ENCODE results near the gene NOP14.
"Not testable (repeated sequence)": the region's sequence is repeated elsewhere in the genome, so short reads cannot be mapped to it uniquely, and the experiment has no call there.

The NOP14 gene

DNA sequence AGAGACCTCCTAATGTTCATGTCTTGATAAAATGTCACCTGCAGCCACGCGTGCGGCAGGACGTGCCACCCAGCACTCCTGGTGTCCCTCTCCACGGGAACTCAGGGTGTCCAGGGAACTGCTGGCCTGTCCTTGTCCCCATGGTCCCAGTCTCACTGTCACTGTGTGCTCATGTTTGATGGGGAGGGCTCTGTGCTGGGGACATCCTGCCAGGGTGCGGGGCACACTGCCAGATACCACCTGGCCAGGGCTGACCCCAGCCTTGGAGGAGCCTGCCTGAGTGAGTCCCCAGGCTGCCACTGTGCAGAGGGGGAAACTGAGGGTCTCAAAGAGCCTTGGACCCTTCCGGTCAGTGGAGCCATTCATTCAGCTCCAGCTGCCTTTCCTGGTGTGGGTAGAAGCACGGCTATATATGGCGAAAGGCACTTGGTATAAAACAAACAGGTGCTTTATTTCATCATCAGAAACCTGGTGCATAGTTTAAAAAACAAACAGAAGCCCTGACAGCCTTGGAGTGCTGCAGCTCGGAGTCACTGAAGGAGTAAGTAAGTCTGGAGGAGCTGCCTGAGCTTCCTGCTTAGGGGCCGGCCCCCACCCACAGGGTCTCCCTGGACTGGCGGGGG is 33.0 kb downstream of the NOP14 start:
- no peak for DNase-seq

DNA sequence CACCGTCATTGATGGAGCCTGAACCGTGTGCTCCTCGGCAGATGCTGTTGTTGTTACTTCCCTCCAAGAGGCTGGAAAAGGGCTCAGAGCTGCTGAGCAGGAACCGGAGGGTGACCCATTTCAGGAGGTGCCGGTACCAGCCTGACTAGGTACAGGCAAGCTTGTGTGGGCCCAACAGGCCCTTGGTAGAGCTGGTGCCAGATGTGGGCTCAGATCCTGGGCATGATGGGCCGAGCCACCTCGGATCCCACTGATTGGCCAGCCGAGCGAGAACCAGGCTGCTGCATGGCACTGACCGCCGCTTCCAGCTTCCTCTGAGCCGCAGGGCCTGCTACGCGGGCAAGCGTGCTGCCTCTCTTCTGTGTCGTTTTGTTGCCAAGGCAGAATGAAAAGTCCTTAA is 33.7 kb downstream of the NOP14 start:
- DNase-seq: no peak

DNA sequence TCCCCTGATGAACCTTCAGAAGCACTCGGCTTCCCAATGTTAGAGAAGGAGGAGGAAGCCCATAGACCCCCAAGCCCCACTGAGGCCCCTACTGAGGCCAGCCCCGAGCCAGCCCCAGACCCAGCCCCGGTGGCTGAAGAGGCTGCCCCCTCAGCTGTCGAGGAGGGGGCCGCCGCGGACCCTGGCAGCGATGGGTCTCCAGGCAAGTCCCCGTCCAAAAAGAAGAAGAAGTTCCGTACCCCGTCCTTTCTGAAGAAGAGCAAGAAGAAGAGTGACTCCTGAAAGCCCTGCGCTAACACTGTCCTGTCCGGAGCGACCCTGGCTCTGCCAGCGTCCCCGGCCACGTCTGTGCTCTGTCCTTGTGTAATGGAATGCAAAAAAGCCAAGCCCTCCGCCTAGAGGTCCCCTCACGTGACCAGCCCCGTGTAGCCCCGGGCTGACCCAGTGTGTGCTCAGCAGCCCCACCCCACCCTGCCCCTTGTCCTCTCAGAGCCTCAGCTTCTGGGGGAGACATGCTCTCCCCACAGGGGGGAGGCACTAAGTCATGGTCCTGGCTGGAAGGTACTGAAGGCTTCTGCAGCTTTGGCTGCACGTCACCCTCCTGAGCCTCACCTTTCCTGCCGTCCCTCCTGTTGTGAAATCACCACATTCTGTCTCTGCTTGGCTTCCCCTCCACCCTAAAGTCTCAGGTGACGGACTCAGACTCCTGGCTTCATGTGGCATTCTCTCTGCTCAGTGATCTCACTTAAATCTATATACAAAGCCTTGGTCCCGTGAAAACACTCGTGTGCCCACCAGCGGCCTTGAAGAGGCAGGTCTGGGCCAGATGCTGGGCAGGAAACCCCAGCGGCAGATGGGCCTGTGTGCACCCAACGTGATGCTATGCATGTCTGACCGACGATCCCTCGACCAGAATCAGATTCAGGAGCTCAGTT is 34.7 kb downstream of the NOP14 start:
- DNase-seq: no peak

DNA sequence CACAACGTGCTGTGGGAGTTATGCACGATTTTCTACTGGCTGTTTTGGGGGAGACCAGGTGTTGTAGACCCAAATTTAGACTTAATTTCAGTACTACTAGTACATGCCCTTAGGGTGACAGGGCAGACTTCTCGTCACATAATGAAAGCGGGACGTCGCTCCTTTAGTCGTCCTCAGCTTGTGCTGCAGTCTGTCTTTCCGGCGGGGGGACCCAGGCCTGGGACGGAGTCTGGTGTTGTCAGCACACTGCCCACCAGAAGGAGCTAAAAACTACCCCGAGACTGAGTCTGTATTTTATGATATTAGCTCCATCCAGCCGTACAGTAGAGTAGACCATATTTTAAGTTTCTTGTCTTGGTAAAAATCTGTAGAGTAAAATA is 35.5 kb downstream of the NOP14 start:
- no peak for DNase-seq

DNA sequence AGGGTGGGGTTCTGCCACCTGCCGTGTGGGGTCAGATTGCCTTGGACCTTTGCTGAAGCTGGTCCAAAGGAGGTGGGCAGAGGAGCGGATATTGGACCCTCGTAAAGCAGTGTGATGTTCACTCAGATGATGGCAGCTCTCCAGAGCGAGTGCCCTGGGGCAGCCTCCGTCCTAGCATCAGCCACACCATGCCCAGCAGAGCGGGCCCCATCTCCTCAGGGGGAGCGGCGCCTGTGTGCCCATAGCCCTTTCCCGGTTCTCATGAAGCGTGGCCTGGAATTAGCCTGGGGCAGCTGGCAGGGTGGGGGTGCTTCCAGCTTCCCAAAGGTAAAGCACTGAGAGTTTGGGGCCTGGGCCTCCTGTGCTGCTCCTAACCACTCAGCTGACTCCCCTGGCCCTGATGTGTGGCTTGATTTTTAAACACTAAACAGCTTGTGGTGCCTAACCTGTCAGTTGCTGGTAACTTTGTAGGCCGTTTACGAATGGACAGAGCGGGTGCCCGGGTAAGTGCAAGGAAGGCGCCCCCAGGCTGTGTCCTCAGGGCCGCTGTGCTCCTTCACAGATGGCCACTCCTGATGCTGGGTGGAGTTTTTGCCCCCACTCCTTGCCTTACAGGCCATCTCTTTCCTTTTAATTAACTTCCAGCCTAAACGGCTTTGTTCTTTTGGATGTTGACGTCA is 36.0 kb downstream of the NOP14 start:
- no peak for DNase-seq

DNA sequence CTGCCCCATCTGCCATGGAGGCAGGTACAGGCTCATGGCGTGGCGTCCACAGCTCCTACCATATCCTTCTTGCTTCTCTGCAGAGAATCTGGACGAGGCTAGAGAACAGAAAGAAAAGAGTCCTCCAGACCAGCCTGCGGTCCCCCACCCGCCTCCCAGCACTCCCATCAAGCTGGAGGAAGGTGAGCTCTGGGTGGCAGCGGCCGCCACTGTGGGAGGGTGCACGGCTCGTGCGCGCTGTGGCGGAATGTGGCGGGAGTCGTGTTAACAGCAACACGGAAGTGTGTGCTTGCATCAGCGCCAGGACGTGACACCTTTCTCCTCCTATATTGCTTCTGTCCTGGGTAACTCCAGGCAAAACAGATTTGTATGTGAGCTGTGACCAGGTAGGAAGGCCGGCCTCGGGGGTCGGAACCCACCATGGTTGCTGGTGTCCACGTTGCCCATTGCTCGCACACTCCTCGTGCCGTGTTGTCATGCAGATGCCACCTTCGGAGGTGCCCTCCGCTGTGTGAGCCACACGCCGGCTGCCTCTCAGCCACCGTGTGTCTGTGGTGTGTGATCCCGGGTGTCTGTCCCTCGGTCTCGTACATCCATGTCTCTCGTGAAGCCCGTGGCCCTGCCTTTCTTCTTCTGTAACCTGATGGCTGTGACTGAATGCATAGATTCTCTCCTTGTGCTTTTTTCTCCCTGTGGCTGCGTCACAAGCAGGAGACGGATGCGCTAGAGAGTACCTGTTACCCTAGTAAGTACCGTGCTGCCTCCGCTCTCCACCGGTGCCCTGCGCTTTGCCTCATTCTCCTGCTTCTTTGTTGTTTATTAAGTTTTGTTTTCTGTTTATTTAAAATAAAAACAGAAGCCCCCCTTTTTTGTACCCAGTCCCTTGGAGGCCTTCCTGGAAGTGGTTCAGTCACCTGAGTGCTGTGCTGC is 37.0 kb downstream of the NOP14 start:
- no peak for DNase-seq

DNA sequence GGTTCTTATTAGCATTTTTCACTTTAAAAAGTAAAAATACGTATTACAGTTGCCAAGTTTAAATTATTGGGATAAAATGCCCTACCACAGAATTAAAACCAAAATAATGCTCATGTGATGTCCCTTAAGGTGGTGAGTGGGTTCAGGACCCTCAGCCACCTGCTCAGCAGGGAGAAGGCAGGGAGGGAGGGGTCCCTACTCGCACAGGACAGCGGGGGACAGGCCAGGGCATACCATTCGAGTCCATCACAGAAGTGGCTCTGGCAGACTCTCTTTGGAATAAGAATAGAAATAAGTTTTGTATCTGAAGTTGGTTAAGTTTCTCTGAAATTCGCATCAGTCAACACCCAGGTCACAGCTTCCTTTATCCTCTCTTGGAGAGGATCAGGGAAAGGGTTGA is 37.7 kb downstream of the NOP14 start:
- no peak for DNase-seq

DNA sequence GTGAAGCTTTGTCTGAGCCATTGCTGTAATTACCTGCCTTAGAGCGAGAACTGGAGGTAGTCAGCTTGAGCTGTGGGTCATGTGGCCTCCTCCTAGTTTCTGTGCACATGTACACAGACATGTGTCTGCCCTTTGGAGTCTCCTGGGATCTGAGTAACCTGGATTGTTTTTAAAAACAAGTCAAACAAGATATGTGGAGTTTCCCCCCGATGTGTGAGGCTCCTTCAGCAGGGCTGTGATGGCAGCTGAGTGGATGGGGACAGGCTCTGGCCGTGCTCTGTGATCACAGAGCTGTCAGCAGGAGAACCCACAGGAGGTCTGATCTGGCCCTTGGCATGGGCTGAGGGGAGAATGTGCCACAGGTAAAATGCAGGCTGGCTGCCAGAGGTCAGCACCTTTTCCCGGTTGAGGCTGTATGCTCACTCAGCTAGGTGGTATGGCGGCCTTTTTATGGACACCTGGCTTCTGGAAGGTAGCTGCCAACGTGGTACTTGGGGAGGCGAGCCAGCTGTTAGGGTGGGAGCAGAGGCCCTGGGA is 38.4 kb downstream of the NOP14 start:
- DNase-seq: no peak

DNA sequence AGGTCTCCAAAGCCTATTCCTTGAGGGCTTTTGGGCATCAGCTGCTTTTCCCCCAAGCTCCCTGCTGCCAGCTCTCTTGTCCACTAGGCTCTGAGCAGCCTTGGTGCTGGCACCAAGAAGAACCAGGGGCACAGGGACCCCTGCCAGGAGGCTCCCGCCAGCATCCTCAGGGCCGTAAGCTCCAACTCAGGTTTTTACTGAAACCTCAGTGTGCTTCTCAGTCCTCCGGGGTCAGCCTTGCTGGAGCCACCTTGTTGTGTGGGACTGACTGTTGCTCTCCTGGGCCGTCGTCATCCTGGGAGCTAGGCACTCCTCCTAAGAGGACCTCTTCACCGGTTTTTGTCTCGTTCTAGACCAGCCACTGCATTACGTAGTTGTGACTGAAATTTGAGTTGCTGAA is 38.9 kb downstream of the NOP14 start:
- no peak for DNase-seq

DNA sequence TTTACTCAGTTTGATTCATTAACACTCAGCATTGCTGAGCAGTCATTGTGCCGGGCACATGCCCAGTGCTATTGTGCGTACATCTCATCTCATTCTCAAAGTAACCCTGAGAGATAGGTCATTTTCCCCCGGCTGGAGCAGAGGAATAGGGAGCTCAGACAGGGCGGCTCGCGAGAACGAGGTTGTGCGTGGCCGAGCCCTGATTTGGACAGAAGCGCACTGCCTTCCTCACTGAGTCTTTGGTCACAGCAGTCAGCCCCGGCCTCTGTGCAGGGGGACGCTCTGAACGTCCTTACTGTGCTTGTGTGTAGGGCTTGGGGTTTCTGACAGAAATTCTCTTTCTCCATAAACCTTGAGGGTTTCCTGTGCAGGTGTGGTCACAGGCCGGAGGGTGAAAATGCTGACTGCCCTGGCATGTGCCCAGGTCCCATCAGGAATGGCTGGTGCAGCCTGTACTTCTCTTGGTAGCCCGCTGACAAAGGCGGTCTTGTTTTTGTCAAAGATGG is 39.5 kb downstream of the NOP14 start:
- DNase-seq: no peak

DNA sequence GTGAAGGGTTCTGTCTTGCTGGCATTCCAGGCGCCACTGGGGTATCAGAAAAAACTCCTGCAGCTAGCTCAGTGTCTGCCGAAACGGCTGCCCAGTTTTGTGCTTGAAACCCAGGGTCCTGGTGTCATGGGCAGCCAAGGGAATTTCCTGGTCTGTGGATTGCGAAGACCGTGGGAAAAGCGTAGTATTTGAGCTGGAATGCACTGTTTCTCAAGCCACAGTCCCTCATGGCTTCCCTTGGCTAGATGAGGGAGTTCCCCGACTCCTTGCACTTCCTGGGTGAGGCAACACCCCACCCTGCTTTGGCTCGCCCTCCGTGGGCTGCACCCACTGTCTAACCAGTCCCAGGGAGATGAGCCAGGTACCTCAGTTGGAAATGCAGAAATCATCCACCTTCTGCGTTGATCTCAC is 40.1 kb downstream of the NOP14 start:
- DNase-seq: no peak

DNA sequence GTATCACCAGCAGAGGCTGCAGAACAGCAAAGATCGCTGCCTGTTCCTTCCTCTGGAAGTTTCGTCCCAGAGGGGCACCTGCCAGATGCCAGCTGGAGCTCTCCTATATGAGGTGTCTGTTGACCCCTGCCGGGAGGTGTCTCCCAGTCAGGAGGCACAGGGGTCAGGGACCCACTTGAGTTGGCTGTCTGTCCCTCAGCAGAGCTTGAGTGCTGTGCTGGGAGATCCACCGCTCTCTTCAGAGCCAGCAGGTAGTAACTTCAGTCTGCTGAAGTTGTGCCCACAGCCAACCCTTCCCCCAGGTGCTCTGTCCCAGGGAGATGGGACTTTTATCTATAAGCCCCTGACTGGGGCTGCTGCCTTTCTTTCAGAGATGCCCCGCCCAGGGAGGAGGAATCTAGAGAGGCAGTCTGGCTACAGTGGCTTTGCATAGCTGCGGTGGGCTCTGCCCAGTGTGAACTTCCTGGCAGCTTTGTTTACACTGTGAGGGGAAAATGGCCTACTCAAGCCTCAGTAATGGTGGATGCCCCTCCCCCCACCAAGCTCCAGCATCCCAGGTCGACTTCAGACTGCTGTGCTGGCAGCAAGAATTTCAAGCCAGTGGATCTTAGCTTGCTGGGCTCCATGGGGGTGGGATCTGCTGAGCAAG is 40.6 kb downstream of the NOP14 start:
- not testable (repeated sequence) for DNase-seq

DNA sequence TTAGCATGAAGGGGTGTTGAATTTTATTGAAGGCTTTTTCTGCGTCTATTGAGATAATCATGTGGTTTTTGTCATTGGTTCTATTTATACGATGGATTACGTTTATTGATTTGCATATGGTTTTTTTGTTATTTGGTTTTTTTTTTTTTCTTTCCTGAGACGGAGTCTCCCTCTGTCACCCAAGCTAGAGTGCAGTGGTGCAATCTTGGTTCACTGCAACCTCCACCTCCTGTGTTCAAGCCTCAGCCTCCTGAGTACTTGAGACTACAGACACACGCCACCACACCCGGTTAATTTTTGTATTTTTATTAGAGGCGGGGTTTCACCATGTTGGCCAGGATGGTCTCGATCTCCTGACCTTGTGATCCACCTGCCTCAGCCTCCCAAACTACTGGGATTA is 44.5 kb downstream of the NOP14 start:
- not testable (repeated sequence) for DNase-seq

DNA sequence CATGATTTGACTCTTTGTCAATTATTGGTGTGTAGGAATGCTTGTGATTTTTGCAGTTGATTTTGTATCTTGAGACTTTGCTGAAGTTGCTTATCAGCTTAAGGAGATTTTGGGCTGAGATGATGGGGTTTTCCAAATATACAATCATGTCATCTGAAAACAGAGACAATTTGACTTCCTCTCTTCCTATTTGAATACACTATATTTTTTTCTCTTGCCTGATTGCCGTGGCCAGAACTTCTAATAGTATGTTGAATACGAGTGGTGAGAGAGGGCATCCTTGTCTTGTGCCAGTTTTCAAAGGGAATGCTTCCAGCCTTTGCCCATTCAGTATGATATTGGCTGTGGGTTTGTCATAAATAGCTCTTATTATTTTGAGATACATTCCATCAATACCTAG is 44.9 kb downstream of the NOP14 start:
- DNase-seq: not testable (repeated sequence)

DNA sequence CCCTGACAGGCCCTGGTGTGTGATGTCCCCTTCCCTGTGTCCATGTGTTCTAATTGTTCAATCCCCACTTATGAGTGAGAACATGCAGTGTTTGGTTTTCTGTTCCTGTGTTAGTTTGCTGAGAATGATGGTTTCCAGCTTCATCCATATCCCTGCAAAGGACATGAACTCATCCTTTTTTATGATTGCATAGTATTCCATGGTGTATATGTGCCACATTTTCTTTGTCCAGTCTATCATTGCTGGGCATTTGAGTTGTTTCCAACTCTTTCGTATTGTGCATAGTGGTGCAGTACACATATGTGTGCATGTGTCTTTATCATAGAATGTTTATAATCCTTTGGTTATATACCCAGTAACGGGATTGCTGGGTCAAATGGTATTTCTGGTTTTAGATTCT is 46.5 kb downstream of the NOP14 start:
- not testable (repeated sequence) for DNase-seq

DNA sequence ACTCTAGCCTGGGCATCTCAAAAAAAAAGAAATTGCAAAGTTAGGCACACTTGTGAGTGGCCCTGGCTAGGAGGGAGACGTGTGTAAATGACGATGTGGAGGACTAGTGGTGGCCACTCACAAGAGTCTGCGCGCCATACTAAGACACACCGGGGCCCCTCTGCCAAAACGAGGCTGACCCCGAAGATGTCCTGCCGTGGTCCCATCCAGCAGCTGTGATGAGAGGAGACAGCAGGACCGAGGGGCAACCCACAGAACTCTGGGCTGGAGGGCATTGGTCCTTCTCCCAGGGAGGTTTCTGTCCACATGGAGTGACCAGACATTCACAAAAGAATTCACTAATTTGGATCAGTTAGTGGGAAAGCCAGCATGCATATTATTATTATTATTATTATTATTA is 47.4 kb downstream of the NOP14 start:
- DNase-seq: no peak

DNA sequence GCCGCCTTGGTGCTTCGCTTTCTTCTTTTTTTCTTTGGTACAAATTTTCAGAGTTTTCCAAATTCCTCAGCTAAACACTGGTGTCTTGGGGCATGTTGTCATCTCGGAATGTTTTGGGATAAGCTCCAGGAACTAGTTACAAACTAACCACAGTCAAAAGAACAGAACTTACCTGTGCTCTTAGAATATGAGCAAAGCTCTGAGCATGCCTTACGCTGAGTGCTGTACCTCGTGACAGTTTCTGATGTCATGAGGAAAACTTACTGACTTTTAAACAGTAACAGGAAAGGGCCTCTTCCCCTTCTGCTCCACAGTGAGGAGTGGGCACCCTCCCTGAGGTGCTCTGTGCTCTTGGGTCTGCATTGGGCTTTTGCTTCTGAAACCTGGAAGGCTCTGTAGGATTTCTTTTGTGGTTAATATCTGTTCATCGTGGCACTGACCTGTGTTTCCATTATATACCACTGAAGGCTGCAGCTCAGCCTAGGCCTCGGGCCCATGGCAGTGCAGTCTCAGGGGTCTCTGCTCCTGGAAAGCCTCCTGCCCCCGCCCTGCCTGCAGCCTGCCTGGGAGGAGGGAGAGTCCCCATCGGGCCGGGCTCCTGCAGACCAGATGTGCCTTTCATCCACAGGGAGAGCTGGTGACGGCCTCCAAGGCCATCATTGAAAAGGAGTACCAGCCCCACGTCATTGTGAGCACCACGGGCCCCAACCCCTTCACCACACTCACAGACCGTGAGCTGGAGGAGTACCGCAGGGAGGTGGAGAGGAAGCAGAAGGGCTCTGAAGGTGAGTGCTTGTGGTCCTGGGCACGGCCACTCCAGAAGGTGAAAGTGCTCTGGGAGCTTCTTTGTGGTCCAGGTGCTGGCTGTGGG is 48.7 kb downstream of the NOP14 start:
- DNase-seq: no peak

DNA sequence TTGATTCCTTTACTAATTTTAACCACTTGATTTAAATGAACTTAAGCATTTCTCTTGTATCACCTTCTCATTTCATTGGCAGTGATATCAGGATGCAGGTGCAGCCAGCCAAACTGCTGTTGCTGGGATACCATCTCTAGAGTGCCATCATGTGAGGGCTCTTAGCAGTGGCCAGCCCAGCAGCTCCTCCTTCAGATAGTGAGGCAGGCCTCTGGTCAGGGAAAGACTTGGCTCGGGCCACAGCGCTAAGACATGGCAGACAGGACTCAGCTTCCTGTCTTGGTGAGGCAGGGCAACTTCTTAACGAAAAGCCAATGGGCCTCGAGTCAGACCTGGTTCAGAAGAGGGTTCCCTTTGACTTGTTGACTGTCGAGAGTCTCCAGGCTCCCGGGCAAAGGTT is 50.0 kb downstream of the NOP14 start:
- no peak for DNase-seq

DNA sequence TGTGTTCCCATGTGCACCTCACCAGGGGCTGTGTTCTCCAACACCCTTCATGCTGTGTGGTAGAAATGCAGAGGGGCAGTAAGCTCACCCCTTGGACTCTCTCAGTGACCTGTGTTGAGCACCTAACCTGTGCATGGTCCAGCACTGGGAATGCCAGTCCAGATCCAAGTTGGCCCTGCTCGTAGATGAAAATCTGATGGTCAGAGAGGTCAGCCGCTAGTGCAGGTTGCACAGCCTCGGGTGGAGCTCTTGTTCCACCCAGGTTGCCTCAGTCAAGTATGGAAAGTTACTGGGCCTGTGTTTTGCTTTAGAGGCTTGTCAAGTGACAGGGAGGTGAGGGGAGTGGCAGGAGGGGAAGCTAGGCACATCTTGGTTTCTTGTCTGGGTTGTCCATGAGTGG is 51.3 kb downstream of the NOP14 start:
- no peak for DNase-seq

DNA sequence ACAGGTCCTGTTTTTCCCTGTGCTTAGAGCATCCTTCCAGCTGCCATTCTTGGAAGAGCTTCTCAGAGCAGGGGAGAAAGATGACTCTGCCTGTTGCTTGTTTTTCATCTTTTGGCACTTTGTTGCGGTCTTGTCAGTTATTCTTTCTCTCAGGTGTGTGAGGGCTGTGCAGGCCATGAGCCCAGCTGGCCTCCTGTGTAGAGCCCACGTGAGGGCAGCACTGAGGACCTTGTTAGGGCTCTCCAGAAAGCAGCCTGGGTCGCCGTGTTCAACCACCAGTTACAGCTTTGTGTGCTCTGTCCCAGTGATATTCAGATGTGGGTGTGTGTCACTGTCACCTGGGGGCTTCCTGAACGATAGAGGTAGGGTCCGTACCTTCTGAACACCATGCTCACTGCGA is 52.8 kb downstream of the NOP14 start:
- no peak for DNase-seq

DNA sequence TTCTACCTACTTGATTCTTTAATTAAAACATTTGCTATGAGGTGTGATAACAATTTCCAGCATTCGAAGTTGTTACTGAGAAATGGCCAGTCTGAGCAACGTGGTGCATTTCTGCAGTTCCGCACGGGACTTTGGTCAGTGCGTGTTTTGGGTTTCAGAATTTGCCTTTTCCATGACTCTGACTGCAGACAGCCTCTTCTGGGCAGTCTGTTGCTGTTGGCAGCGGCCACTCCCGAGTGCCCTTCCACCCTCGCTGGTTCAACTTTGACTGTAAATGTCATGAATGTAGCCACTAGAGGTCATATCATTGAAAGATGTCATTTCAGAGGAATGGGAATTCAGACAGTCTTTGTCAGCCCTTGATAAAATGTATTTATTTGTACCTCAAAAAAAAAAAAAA is 53.6 kb downstream of the NOP14 start:
- DNase-seq: no peak

Data from kidney glomerular epithelial cell (primary cell).